Hematopoietic multipotent progenitor cell treated with erythropoietin and hydrocortisone succinate and interleukin-3 and kit ligand, for 4 days (in vitro differentiated cells): ENCODE results near the gene RALGPS1.
A peak's percentile ranks its signal among the peaks of the same experiment; 100 is the strongest.
"Not testable (repeated sequence)": the region's sequence is repeated elsewhere in the genome, so short reads cannot be mapped to it uniquely, and the experiment has no call there.

Source experiments
- DNase-seq: peaks from one replicate; pipeline ENCODE4 v3.0.0-alpha.2; 2015

RALGPS1 gene

DNA sequence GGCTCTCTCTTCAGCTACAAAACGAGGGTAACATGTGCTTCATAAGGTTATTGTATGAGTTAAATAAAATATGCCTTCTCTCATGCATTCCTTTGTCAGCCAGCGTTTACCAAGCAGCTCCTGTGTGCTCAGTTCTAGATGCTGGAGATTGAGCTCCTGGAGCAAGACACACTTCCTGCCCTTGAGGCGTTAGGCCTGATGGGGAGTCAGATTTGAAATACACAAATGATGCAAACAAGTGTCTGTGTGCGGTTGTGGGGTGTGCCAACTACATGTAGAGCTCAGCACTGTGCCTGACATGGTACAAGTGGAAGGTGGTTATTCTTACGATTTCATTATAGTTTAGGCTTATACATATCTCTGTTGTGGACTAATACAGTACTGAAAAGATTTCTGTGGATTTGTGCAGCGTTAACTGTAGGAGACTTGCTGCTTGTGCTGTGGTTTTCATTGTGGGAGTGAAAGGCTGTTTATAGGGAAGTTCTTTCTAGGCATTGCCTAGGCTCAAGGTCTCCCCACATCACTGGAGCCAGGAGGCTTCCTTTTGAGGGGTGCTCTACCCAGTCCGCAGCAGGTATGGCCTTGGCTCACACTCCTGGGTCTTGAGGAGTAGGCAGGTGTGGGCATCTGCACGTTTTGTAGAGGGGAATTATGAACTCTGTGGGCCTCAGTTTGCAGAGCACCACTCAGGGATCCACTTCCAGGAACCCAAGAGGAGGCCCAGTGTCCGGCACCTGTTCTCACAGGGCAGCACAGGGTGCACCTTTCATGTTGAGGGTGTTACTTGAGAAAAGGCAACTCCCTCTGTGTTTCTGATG lies 247.7 kb downstream of the RALGPS1 start:
- peak; percentile 14 for DNase-seq

DNA sequence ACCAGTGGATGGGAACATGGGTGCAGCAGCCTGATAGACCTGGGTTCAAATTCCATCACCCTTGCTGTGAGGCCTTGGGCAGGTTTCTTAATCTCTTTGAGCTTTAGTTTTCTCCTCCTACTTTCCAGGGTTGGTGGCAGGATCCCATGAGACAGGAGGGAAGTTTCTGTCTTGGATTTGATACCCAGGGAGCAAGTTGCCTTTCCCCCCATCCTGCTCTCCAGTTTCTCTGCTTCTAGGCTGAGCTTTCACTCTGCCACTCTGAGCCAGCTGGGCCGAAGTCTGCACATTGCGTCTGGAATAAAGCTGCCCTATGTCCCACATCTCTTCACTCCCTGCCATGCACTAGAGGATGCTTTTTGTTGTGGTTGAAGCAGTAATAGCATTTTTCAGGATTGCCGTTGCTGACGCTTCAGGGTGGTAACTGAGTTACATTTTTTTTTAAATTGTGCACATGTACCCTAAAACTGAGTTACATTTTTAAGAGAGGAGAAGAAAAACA lies 248.3 kb downstream of the RALGPS1 start:
- DNase-seq, result no peak

- no peak for DNase-seq
These were observed 248.8 kb downstream of the RALGPS1 start for GRCh38 chr9:127163409-127163808.

DNA sequence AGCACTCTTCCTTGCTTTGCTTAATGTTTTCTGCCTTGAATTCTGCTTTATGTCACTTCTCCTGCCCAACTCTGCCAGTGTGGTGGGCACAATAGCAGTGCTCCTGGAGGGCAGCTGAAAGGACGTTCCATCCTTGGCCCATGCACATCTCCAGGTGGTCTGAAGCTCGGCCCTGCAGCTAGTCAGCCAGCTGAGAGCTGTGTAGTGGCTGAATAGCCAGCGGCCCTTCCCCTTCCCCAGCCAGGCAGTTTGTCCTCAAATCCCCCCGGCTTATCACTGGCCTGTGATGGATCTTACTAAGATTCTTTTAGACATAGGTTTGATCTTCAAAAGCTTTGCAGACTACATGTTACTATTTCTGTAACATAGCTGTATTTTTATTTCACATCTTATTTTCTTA lies 250.5 kb downstream of the RALGPS1 start:
- no peak for DNase-seq

- peak; percentile 36 for DNase-seq
These were observed 251.5 kb downstream of the RALGPS1 start for GRCh38 chr9:127166111-127166510.

- DNase-seq, result no peak
These were observed 252.3 kb downstream of the RALGPS1 start for GRCh38 chr9:127166651-127167524.

DNA sequence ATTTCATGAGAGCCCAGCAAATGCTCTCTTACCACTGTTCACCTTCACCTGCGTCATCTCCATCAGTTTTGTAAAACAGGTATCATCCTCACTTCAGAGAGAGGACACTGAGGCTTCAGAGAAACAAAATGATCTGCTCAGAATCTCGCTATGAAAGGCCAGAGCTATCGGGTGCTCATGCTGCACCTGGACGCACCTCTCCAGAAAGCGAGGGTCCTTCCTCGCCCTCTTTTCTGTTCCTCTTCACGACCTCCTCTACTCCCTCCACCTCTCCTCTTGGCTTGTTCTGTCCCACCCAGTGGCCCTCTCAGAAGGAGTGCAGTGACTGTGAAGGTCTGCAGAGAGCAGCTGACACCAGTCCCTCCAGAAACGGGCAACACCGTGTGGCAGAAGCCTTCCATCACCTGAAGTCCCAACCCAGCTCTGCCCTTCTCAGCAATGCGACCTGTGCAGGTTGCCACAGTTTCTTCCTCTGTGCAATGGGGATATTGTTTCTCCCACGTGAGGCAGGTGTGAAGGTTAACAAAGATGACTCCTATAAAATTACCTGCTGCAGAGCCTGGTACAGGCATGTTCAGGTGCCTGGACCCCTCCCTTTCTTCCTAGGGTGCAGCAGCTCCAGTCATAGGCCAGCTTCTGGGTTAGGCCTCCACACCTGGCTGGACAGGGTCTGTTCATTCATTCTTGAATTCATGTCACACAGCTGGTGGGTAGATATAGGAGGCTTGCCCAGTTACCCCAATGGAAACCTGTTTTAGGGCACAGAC lies 253.2 kb downstream of the RALGPS1 start:
- DNase-seq, result no peak

- DNase-seq, result no peak
These were observed 254.4 kb downstream of the RALGPS1 start for GRCh38 chr9:127168756-127169574.

GRCh38 chr9:127169575-127169883 lies 254.9 kb downstream of the RALGPS1 start:
- DNase-seq, result no peak

DNA sequence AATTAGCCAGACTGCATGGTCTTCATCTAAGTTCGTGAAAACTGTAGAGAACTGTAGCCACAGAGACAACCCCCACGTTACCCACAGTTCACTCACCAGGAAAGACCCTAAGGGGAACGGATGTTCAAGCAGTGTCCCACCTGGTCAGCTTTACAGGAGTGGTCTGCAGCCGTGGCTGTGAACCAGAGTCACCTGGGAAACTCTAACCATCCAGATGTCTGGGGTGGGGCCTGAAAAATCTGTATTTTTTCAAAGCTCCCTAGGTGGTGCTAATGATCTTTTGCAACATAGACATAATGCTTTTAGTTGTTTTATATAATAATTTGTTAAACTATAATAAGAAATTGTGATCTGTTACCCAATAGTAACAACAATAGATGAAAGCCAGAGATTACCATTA lies 255.5 kb downstream of the RALGPS1 start:
- no peak for DNase-seq

- no peak for DNase-seq
These were observed 256.1 kb downstream of the RALGPS1 start for GRCh38 chr9:127170652-127171051.

- not testable (repeated sequence) for DNase-seq
These were observed 256.8 kb downstream of the RALGPS1 start for GRCh38 chr9:127171348-127171747.

DNA sequence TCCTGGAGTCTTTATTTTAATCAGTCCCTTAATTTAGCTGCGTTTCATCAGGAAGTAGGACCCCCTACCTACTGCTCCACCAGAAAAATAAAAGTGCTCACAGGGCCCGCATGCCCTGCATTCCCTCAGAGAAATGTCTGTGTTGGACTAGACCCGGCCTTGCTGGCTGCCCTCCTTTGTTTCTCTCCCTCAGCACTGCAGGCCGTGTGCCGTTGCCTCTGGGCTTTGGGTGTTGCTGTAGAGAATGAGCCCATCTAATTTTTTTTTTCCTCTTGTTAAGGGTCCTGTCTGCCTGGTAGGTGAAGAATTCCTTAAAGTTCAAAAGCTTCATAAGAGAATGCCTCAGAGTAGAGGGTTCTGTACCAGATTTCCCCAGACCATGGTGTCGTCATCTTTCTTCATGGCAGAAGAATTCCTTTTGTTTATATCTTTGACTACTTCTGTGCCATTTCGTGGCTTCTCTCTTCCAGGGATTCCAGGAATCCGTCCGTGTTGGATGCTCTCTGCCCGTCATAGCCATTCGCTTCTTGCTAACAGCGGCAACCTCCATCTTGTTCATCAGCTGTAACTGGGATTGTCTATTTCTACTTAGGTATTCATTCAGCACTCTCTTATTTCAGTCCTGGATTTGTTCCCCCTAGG lies 257.6 kb downstream of the RALGPS1 start:
- DNase-seq, result no peak

DNA sequence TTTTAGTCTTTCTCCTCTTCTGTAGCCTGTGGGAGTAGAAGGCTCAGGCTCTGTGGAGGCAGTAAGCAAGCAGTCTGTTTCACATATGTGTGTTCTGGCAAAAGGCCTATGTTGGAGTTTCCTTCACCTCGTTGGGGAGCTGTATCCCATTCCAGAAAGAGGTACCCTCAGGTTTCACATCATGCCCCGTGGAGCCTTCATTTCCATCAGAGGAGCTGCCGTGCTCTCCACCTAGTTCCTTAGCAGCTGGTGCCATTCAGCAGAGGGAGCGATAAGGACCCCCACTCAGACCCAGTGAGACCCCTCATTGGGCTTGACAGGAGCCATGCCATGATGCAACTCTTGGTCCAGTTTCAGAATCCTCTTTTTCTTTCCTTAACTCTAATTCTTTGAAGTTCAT lies 258.5 kb downstream of the RALGPS1 start:
- no peak for DNase-seq

DNA sequence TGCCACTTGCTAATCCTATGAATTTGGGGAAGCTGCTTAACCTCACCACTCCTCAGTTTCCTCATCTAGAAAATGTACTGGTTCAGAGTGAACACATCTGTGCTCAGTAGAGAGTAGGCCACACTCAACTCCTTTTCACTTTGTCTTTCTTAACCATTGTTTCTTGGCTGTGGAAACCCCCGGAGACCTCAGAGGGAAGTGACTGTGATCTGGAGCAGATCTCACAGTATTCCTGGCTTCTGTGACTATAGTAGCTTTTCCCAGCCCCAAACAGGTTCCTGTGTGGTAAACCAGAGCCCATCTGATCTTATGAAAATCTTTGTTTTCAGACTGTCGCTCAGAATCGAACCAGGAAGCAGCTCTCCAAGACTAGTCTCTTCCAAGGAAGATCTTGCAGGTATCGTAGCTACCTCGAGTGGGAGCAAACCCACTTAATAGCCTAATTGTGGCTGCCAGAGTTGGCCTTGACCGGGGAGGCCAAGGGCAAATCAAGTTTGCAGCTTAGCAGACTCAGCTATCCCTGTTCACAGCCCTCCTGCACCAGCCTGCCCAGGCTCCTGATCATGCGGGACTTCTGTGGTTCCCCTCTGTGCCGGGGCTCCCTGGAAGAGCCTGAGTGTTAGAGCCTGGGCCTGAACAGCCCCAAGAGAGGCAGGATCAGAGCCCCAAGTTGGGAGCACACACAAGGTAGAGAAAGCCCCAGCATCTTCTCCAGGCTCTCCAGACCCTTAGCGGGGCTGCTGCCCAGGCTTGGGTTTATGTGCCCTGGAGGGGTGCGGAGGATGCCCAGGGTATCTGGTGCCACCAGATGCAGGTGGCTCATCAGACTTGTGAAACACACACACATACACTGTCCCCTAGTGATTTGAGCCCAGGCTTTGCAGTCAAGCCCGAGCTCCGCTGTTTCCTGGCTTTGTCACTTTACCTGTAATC lies 260.1 kb downstream of the RALGPS1 start:
- no peak for DNase-seq

DNA sequence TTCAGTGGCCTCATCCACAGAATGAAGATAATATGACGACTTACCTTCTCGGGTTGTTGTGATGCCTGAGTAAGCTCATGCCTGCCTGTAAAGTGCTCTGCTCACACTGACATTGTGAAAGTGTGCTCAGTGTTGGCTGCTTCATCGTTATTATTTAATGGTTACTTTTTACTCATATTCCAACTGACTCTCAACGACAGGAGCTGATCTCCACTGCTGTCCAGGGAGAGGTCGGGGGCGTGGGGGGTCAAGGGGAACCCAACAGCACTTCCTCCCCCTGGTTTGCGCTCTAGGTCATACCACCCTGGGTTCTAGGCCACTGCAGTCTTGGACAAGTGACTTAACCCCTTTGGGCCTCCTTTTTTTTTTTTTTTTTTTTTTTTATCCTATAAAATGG lies 260.7 kb downstream of the RALGPS1 start:
- no peak for DNase-seq

GRCh38 chr9:127175764-127176163 lies 261.2 kb downstream of the RALGPS1 start:
- DNase-seq, result no peak

DNA sequence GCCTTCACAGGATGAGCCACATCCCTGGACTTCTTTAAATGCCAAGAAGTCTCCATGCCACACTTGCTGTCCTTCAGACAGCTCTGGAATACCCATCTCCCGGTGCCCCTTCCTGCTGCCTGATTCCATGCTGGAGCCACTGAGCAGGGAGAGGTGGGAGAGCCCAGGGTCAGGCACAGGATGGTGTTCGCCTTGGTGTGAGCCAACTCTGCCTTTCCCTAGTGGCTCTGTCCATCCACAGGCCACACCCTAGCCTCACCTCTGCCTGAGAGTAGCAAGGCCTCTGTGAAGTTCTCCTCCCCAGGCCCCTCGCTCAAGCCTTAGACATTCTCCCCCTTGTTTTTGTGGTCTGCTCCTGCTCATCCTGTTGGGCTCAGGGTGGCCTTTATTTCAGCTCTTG lies 262.0 kb downstream of the RALGPS1 start:
- no peak for DNase-seq

DNA sequence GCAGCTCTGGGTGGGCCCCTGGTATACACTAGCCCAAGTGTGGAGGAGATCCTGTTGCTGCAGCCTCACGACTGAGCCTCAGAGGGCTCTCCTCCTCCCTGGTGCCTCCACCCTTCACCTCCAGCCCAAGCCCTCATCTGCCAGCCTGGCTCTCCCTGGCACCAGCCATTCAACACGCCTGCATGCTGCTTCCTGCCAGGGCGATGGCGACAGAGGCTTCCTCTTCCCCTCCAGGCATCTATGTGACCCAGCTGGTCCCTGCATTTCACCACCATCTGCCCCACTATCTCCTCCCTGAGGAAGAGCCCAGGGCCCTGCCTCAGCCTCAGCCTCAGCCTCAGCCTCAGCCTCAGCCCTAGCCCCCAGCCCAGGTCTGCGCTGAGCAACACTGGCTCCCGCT lies 262.6 kb downstream of the RALGPS1 start:
- DNase-seq, result peak; percentile 61

GRCh38 chr9:127177665-127178265 lies 263.2 kb downstream of the RALGPS1 start:
- no peak for DNase-seq
